ENCODE measurements around the gene DR1. TPM values are rescaled to one million over a fixed set of nuclear protein-coding genes. Genes with fewer than 3 reads are reported as not detected.

Gene DR1
- total RNA-seq, 1 experiment from 2014 or later: 104 TPM

- ChIA-PET POLR2A (interaction anchor here (0.6 to 23.9 kb wide), 8 partner anchors 9 to 527 kb away, joined by 3 to 750 read pairs (median 4); partner anchors contain the start of genes DNTTIP2 and MTF2), CTCF (interaction anchor here (0.7 to 1.1 kb wide), 2 partner anchors 51 to 99 kb away, joined by 3 read pairs; no protein-coding TSS in a partner anchor)
- H3K4me1 Mint-ChIP-seq (ENCODE audit: insufficient read depth, unreplicated experiment): peaks cover 10% of the 10 kb centered on the region
- H3K36me3 Mint-ChIP-seq (ENCODE audit: insufficient read depth, unreplicated experiment): peaks cover 44% of the 10 kb centered on the region
- TF ChIP-seq CTCF (IDR thresholded peaks at IDR 0.05; ENCODE audit: unreplicated experiment): no peak
- H3K9me3 Mint-ChIP-seq (ENCODE audit: unreplicated experiment): no peaks in the 10 kb centered on the region
- intact Hi-C loops (cut with micrococcal nuclease): no loop called here
- DNase-seq (ENCODE audit: unreplicated experiment): peak; percentile 11
- H3K27me3 Mint-ChIP-seq (ENCODE audit: insufficient read depth, unreplicated experiment): no peaks in the 10 kb centered on the region
- BruUV-seq (replicated peaks): no TSS peak
- no peak overlapping the region for H3K27ac Mint-ChIP-seq (ENCODE audit: low read depth, unreplicated experiment)
- no peak overlapping the region for H3K4me3 Mint-ChIP-seq (ENCODE audit: unreplicated experiment)
Measured at GRCh38 chr1:93352376-93352775, 6.7 kb downstream of the DR1 start.

GRCh38 chr1:93353286-93353685, 7.6 kb downstream of the DR1 start:
- intact Hi-C loops (cut with micrococcal nuclease): no loop called here
- Mint-ChIP-seq H3K4me1 (ENCODE audit: insufficient read depth, unreplicated experiment) (peaks cover 16% of the 10 kb centered on the region), H3K27me3 (ENCODE audit: insufficient read depth, unreplicated experiment) (no peaks in the 10 kb centered on the region), H3K36me3 (ENCODE audit: insufficient read depth, unreplicated experiment) (peaks cover 53% of the 10 kb centered on the region), H3K9me3 (ENCODE audit: unreplicated experiment) (no peaks in the 10 kb centered on the region), H3K27ac (ENCODE audit: low read depth, unreplicated experiment) (no peak overlapping the region), H3K4me3 (ENCODE audit: unreplicated experiment) (no peak overlapping the region)
- TF ChIP-seq CTCF (IDR thresholded peaks at IDR 0.05; ENCODE audit: unreplicated experiment): no peak
- no TSS peak for BruUV-seq (replicated peaks)
- ChIA-PET POLR2A (interaction anchor here (1.2 to 23.9 kb wide), 4 partner anchors 26 to 526 kb away, joined by 3 to 750 read pairs (median 8); partner anchors contain the start of genes DNTTIP2 and MTF2), CTCF (interaction anchor here (0.6 kb wide), 1 partner anchor 63 kb away, joined by 3 read pairs; no protein-coding TSS in a partner anchor)
- no peak for DNase-seq (ENCODE audit: unreplicated experiment)

- H3K27ac Mint-ChIP-seq (ENCODE audit: low read depth, unreplicated experiment): peak overlapping the region; percentile 65
- peaks cover 24% of the 10 kb centered on the region for H3K4me1 Mint-ChIP-seq (ENCODE audit: insufficient read depth, unreplicated experiment)
- no peaks in the 10 kb centered on the region for H3K27me3 Mint-ChIP-seq (ENCODE audit: insufficient read depth, unreplicated experiment)
- no peak overlapping the region for H3K4me3 Mint-ChIP-seq (ENCODE audit: unreplicated experiment)
- H3K9me3 Mint-ChIP-seq (ENCODE audit: unreplicated experiment): no peaks in the 10 kb centered on the region
- DNase-seq (ENCODE audit: unreplicated experiment): no peak
- TF ChIP-seq CTCF (IDR thresholded peaks at IDR 0.05; ENCODE audit: unreplicated experiment): no peak
- BruUV-seq (replicated peaks): TSS peak; percentile 1
- intact Hi-C loops (cut with micrococcal nuclease): no loop called here
- H3K36me3 Mint-ChIP-seq (ENCODE audit: insufficient read depth, unreplicated experiment): peaks cover 61% of the 10 kb centered on the region
- ChIA-PET POLR2A (interaction anchor here (1.4 to 23.9 kb wide), 3 partner anchors 9 to 50 kb away, joined by 7 to 750 read pairs (median 9); partner anchors contain the start of gene DR1), CTCF (interaction anchor here (0.6 to 2.0 kb wide), 3 partner anchors 50 to 227 kb away, joined by 3 to 5 read pairs (median 3); no protein-coding TSS in a partner anchor)
Measured at GRCh38 chr1:93354749-93355148, 9.0 kb downstream of the DR1 start.

- no TSS peak for BruUV-seq (replicated peaks)
- Mint-ChIP-seq H3K9me3 (ENCODE audit: unreplicated experiment) (no peaks in the 10 kb centered on the region), H3K27me3 (ENCODE audit: insufficient read depth, unreplicated experiment) (no peaks in the 10 kb centered on the region), H3K36me3 (ENCODE audit: insufficient read depth, unreplicated experiment) (peaks cover 77% of the 10 kb centered on the region), H3K4me3 (ENCODE audit: unreplicated experiment) (no peak overlapping the region), H3K27ac (ENCODE audit: low read depth, unreplicated experiment) (peak overlapping the region; percentile 12), H3K4me1 (ENCODE audit: insufficient read depth, unreplicated experiment) (peaks cover 25% of the 10 kb centered on the region)
- POLR2A ChIA-PET: interaction anchor here (2.0 to 23.9 kb wide), 2 partner anchors 11 to 30 kb away, joined by 17 to 750 read pairs; partner anchors contain the start of gene DR1
- no peak for TF ChIP-seq CTCF (IDR thresholded peaks at IDR 0.05; ENCODE audit: unreplicated experiment)
- CTCF ChIA-PET: interaction anchor here (1.0 to 1.8 kb wide), 2 partner anchors 53 to 272 kb away, joined by 3 to 7 read pairs; no protein-coding TSS in a partner anchor
- intact Hi-C loops (cut with micrococcal nuclease): no loop called here
- DNase-seq (ENCODE audit: unreplicated experiment): no peak
Measured at GRCh38 chr1:93357242-93357641, 11.5 kb downstream of the DR1 start.
